Measurements from ENCODE around the gene SLC27A2.
A peak's percentile ranks its signal among the peaks of the same experiment; 100 is the strongest.

The SLC27A2 gene

DNA sequence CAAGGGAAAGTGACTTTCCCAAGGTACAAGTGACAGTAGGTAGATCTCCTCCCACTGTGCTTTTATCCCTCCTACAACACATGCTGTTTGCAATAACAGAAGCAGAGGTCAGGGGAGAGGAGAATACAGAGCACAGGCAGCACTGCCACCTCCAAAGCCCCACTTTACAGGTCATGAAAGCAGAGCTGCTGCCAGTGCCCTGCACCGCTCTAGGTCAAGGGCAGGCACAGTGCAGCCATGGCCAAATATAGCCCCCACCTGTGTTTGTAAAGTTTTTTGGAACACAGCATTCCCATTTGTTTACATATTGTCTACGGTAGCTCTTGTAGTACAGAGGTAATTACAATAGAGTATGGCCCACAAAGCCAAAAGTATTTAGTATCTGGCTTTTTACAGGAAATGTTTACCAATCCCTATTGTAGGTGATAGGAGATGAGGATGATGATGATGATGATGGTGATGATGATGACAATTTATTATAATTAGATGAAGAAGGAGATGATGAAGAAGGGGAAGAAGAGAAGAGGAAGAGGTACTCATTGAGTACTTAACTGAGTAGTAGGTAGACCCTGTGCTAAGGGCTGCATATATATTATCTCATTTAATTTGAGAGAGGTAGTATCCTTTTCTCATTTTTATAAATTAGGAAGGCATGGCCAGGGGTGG, 63.1 kb downstream of the SLC27A2 start:
- no peak for DNase-seq

DNA sequence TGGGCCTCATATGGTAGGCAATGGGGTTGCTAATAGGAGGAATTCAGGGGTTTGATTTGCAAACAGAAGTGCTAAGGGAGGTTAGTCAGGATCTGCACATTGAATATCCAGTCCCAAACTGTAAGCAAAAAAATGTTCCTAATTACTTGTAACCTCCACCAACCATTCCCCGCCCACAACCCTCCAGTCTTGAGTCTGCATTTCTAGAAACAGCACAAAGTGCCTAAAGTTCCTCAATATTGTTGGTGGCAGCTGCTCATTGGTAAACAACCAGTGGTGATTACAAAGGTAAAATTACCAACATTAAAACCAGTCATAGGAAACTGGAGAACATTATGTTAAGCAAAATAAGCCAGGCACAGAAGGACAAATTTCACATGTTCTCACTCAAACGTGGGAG, 64.6 kb downstream of the SLC27A2 start:
- DNase-seq, result no peak

DNA sequence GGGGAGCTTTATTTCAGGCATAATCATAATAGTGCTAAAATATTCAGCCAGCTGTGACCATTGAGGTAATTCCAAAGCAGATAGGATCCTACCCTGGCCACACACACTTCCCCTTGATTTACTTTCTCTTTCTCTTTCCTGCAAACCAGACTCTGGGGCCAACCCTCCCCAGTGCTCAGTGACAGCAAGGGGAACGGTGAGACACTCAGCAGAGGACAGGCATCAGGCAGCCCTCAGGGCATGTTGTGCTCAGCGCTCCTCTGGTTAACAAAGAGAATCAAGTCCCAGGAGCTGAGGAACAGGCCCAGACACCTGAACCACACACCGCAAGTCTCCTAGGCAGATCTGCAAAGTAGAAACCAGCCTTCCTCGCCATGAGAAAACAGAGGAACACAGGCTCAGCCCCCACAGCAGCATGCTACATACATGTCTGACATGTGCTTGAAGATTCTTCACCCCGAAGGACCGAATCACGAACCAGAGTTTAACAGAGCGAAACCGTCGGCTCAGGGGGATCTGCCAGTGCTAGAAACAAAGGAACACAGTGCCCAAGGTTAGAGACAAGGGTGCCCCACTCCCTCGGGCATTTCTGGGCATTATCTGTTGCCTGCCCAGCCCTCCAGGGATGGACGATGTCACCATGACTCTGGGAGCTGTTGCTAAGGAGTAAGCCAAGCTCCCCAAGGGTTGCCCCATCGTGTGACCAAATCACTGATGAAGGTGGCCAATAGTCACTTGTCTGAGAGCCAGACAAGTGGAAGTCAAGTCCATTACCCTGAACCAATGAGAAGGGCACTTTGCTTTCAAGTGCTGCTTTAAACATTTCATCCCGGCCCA, 66.0 kb downstream of the SLC27A2 start:
- DNase-seq, result peak; percentile 97

DNA sequence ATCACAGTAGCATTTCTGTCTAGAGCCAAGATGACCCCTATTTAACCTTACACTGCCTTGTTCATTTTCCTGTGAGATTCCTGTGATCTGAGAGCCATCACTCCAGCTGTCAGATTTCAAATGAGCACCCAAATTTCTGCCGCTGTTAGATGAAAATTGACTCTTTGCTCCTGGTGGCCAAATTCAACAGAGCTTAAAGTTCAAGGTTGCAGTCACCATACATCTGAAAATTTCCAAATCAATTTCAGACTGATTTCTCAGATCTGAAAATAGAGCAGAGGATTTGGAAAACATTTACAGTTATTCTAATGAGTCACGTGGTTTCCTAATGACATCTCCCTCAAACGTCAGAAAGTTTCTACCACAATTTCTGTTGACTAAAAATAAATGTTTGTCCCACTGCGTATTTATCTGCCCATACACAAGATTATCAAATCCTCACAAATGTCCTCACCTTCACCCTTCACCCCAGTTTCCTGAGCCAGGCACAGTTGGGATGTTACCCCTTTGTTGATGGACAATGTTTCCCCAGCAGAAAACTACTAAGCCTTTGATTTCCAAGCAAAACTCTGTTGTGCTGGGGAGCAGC, 67.1 kb downstream of the SLC27A2 start:
- peak; percentile 18 for DNase-seq

DNA sequence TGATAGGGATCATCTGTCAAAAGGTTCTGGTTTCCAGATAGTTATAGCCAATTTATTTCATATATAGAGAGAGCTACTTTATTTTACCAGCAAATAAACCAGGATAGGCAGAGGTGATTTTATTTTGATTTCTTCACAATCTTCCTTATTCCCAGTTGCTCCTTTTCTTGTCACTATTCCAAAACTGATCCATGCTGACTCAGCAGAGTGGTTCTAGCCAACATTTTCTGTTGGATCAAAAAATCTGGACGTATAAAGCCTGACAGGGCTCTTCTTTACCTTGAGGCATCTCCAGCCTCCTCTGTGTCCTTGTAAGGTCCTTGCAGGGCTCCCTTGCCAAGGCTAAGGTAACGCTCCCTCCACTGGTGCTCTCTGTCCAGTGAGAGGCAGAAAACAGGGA, 67.7 kb downstream of the SLC27A2 start:
- no peak for DNase-seq

DNA sequence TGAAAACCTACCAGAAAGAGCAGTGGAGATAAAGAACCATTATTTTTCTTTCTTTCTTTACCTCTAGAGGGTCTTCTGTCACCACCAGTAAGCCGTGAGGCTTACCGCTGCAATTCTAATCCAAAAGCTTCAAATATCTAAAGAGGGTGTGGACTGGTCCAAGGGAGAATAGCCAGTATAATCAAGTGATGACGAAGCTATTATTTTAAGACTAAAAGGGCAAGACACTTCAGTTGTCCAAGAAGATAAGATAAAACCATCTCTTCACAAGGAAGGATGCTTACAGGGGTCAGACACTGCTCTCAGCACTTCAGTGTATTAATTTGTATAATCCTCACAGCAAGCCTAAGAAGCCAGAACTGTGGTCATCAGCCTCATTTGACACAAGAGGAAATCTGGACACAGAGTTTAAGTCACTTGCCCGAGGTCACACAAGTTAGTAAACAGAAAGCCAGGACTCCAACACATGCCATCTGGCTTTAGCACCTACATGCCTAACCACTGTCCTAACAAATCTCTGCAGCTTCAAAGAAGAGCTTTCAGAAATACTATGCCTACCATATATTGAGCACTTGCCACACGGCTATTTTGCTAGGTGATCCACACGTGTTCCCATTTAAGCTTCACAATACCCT, 68.9 kb downstream of the SLC27A2 start:
- peak; percentile 25 for DNase-seq

DNA sequence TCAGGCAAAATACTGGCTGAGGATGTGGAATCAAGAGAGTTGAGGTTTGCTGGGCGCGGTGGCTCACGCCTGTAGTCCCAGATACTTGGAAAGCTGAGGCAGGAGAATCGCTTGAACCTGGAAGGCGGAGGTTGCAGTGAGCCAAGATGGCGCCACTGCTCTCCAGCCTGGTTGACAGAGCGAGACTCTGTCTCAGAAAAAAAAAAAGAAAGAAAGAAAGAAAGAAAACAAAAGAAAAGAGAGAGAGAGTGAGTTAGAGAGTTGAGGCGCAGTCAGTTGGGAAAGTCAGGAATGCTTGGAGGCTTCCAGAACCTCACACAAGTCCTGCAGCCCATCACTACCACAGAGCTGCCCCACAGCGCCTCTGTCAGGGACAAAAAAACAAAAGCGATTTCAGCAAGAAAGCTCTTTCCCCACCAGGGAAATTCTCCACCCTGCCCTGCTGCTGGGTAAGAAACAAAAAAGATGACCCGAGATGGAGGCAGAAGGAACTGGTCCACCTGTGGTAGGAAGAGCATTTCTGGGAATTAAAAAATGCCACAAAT, 69.7 kb downstream of the SLC27A2 start:
- DNase-seq, result peak; percentile 19

DNA sequence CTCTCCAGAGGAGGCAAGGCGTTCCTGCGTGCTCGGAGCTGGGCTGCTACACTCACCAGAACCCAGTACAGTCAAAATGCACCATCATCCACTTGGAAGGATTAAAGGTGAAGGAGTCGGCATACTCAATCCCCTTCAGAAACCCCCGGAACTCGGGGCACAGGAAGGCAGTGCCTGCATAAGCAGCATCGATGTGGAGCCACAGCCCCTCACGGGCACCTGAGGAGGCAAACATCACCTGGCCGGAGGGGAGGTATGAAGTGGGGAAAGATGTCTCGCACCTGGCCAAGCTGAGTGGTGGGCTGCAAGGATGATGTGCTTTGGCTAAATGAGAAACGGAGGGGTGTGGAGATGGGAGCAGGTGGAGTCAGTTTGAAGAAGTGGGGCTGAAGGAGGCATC, 70.6 kb downstream of the SLC27A2 start:
- DNase-seq, result peak; percentile 15

DNA sequence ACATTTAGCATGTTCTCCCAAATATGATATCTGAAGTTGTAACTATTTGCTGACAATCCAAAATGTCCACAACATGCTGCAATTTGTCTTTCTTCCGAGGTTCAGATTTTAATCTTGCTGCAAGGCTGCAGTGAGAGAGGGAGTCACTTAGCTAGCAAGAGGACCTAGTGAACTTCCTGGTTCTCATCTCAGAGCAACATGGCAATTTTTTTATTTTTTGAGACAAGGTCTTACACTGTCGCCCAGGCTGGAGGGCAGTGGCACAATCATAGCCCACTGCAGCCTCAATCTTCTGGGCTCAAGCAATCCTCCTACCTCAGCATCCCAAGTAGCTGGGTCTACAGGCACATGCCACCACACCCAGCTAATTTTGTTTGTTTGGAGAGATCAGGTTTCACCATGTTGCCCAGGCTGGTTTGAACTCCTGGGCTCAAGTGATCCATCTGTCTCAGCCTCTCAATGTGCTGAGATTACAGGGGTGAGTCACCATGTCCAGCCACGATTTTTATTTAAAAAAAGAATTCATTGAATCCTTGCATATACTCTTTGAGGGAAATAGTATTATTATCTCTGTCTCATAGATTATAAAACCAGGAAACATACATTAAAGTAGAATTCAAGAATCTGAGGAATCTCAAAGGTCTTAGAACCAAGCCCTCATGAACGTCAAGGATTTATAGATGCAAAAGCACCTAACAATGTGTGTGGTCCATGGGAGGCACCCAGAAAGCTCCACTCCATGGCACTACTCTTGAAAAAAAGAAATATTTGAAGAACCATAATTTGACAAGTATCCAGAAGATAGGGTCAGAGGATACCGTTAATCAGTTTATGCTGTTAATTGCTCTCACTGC, 74.4 kb downstream of the SLC27A2 start:
- DNase-seq, result peak; percentile 57

DNA sequence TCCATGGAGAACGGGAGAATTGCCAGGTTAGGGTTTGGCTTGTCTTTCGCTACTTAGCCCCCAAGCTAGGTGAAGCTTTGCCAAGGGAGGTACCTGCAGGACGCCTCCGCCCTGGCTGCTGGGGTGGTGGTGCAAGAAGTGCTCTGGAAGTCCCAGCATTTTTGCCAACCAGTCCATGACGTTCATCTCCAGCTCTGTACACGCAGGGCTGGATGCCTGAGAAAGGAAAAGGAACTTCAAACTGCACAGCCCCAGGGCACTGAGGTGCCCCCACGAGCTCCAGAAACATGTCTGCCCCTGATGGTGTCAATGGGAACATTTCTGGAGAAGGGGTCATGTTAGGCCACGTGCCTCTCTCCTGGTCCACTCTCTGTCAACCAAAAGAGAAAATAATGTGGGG, 75.3 kb downstream of the SLC27A2 start:
- DNase-seq, result peak; percentile 33

DNA sequence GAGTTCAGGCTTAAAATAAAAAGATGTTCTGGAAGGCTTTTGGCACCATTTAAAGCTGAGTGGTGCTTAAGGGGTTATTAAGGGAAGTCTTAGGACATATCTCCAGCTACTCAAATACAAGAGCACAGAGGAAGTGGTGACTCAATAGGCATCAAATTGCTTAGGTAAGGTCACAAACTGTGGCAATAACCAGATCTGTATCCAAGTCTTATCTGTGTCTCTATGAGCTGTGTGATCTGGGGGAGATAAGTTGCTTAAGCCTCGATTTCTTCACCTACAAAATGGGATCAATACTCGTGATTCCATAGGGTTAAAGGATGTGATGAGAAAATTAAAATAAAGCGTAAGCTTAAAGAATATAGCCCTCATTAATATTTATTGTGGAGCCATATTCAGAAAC, 75.9 kb downstream of the SLC27A2 start:
- DNase-seq, result no peak

DNA sequence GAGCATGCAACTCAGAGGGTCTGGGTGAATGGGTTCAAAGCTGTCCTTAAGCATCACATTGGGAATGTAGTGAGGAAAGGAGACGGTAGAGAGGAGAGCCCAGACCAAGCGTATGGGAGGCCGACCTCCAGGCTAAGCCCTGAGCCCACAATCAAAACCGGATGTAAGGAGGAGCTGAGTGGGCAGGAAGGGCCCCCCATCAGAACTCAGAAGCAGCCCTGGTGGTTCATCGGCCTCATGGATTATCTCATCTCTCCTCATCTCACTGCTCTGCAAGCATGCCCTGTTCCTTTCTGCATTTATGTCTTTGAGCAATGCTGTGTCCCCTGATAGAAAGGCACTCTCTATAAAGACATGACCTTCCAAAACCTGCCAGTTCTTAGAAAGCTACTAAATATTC, 77.3 kb downstream of the SLC27A2 start:
- DNase-seq, result peak; percentile 18

DNA sequence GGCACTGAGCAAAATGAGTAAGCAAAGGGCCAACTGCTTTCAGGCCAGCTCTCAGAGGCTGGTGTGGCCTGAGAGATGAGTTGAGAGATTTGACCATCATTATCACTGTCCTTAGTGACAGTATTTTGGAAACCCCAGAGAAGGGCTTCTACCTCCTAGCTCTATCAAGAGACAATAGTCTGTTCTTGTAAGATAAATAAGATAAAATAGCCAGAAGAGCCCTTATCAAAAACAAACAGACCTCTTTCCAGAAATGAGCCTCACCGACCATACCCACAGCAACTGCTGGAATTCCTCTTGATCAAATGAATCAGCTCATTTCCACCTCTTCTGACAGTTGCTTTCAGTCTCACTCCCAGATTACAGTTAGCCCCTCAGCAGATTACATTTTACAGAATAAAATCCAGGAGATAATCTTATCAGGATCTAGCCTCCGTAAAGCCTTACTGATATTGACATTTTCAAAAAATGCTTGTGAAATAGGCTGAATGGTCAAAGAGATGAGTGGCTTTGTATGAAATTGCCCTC, 79.0 kb downstream of the SLC27A2 start:
- no peak for DNase-seq

DNA sequence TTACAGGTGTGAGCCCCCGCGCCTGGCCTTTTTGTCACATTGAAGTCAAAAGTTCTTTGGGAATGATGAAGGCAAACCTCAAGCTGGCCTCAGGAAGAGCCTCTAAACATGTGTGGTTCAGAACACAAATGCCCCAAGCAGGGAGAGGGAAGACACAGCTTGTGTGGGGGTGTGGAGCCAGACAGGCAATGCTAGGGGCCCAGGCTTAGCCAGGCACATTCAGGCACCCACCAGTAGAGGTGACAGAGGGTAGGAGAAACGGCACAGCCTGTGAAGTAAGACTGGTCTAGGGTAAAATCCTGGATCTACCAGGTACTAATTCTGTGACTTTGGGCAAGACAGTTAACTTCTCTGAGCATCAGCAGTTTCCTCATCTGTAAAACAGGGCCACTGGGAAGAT, 80.0 kb downstream of the SLC27A2 start:
- peak; percentile 49 for DNase-seq

DNA sequence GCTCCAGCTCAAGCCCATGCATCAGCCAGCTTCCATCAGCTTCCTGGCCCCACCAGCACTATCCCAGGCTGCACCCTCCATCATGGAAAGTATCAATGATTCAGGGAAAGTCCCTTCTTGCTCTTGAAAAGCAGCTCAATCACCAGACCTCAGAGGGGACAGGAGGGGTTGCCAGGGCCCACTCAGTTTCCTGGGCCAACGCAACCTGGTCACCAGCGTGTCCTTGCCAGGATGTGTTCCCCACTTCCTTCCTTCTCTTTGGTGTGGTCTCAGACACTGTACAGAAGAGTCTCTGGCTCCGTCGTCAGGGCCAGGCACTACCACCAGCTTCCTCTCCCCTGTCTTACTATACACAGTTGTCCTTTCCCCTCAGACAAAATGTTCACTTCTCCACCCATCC, 80.5 kb downstream of the SLC27A2 start:
- DNase-seq, result no peak

DNA sequence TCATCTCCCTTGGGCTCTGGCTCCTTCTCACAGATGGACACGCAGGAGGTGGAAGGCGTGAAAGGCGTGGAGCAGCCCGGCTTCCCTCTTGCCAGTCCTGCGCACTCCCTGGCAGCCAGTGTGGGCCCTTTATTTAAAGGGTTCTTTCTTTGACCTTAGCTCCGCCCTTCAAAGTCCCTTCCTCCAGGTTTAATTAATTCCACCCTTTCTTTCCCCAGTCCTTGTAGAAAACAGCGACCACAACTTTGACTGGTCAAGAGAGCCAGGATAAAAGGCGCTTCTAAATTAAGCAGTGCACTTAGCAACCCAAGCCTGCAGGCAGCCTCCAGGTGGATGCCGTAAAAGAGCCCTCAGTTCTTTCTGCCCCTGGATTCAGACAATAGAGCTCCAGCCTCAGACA, 83.6 kb downstream of the SLC27A2 start, which contains the start of gene HDC:
HDC (minus strand) TSS at position 107 of the 400 bp plus-strand sequence; CDS start at position 4, 103 bp downstream.
- peak; percentile 62 for DNase-seq

DNA sequence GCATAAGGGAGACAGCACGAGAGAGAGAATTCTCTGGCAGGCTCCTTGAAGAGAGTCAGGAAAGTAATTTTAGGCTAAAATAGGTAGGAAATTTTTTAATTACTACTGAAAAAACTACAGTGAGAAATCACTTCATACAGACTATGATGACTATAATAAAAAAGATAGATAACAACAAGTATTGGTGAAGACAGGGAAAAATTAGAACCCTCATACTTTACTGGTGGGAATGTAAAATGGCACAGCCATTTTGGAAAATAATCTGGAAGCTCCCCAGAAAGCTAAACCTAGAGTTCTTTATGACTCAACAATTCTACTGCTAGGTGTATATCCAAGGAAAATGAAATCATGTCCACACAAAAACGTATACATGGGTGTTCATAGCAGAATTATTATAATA, 85.6 kb downstream of the SLC27A2 start:
- DNase-seq, result no peak

DNA sequence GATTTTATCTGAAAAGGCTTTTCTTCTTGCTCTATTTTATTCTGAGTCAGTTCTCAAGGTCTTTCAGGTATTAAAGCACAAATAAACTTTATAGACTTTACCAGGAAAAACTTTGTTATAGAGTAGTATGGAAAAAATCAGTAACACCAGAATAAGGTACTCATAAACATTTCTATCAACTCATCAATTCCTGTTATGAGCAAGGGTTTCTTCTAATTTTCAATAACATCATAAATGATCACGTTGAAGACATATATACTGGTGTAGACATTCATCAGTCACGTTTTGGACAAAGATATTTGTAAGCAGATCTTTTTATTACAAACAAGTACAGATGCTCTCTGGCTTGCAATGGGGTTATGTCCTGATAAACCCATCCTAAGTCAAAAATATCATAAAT, 93.1 kb downstream of the SLC27A2 start:
- no peak for DNase-seq

DNA sequence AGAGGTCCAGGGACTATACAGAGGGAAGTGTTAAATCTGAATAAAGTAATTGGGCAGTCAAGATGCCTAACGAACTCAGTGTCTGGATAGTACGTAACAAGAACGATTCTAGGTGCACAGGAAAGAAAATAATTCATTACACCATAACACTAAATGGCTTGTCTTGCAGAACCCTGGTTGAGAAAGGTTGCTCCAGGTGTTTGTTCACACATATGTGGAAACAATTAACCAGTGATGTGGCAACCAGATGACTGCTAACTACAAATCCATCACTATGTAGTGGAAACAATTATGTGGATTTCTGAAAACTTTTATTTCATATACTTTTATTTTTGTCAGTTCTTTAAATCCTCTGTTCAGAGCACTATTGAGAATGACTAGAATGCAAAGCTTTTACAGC, 93.9 kb downstream of the SLC27A2 start:
- no peak for DNase-seq

DNA sequence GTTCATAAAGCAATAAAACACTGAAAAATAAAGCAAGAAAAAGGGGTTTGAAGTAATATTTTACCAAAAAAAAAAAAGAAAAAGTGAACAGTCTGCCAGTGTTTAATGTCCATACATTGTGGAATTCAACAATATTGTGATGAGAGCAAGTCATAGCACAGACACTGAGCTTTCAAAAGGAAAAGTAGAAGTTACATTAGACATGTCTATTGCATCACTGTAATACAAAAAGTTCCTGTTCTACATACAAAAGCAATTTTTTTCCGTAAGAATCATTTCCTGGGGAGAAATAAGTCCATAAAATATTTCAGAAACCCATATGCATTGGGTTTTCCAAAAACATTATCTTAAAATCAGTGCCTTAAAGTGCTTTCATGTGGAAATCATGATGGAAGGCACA, 95.4 kb downstream of the SLC27A2 start:
- no peak for DNase-seq

DNA sequence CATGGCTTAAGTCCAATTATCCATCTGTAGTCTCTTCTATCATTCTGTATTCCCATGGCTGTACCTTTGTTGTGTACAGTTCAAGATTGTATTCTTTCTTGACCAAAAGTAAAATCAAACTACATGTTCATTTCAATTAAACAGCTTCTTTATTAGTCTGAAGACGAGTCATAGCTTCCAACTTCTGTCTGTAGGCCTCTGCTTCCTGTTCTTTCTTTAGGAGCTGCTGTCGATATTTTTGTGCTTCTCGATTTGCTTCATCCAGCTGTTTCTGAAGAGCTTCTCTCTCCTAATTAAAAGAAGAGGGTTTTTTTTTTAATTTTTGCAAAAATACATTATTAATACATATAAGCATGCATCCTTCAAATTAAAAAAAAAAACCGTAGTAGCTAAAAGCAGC, 96.5 kb downstream of the SLC27A2 start:
- no peak for DNase-seq

DNA sequence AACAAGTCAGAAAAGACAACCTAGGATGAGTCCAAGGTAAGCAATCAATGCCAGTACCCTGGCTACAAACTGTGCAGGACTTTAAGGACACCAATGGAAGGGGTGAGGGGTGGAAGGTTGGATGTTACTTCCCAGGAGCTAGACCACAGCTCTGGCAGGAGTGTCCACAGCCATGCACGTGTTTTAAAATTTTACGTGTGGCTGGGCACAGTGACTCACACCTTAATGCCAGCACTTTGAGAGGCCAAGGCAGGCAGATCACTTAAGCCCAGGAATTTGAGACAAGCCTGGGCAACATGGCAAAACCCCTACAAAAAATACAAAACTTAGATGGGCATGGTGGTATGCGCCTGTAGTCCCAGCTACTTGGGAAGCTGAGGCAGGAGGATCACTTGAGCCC, 98.3 kb downstream of the SLC27A2 start:
- no peak for DNase-seq
